ENCODE results near the gene BLTP3A.
"Not testable (repeated sequence)": the region's sequence is repeated elsewhere in the genome, so short reads cannot be mapped to it uniquely, and the experiment has no call there.

Gene BLTP3A

DNA sequence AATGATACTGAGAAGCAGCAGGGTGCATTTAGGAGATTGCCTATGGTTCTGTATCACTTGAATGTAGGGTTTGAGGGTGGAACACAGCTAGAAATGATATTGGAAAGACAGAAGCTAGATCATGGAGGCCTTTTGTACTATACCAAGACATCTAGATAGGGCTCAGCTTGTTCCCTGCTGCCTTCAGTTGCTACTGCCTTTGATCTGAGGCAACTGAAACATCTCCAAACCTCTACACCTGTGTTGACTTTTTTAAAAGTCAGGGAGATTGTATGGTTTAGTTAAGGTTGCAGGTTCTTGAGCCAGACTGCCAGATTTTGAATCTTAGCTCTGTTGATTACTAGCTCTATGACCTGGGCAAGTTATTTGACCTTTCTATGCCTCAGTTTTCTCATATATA is 12.7 kb downstream of the BLTP3A start:
- TF ChIP-seq BHLHE40 (IDR thresholded peaks at IDR 0.05; ENCODE audit: borderline replicate concordance) (no peak), HDGF (IDR thresholded peaks at IDR 0.05; ENCODE audit: borderline replicate concordance) (no peak), ARNT (IDR thresholded peaks at IDR 0.05) (no peak), TARDBP (IDR thresholded peaks at IDR 0.05) (no peak), SUZ12 (IDR thresholded peaks at IDR 0.05) (no peak), SP1 (IDR thresholded peaks at IDR 0.05) (no peak), CTBP1 (IDR thresholded peaks at IDR 0.05; ENCODE audit: borderline replicate concordance) (no peak), L3MBTL2 (conservative IDR thresholded peaks at IDR 0.05) (no peak), LEF1 (IDR thresholded peaks at IDR 0.05; ENCODE audit: borderline replicate concordance) (no peak), ZNF384 (IDR thresholded peaks at IDR 0.05) (no peak), NFRKB (IDR thresholded peaks at IDR 0.05) (no peak)
- no peak for DNase-seq (ENCODE audit: extremely low spot score)
- CTCF ChIA-PET, result no interaction called here
- POLR2A ChIA-PET, result interaction anchor here (4.8 kb wide), 1 partner anchor 13 kb away, joined by 30 read pairs; the partner anchor contains the start of gene BLTP3A

DNA sequence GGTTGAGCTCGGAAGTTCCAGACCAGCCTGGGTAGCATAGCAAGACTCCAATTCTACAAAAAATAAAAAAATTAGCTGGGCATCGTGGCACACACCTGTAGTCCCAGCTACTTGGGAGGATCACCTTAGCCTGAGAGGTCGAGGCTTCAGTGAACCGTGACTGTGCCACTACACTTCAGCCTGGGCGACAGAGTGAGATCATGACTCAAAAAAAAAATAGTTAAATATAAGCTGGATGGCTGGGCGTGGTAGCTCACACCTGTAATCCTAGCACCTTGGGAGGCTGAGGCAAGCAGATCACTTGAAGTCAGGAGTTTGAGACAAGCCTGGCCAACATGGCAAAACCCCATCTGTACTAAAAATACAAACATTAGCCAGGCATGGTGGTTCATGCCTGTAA is 13.2 kb downstream of the BLTP3A start:
- not testable (repeated sequence) for DNase-seq (ENCODE audit: extremely low spot score)
- POLR2A ChIA-PET, result interaction anchor here (4.8 kb wide), 1 partner anchor 13 kb away, joined by 30 read pairs; the partner anchor contains the start of gene BLTP3A
- CTCF ChIA-PET, result interaction anchor here (1.2 kb wide), 1 partner anchor 13 kb away, joined by 4 read pairs; the partner anchor contains the start of gene BLTP3A

DNA sequence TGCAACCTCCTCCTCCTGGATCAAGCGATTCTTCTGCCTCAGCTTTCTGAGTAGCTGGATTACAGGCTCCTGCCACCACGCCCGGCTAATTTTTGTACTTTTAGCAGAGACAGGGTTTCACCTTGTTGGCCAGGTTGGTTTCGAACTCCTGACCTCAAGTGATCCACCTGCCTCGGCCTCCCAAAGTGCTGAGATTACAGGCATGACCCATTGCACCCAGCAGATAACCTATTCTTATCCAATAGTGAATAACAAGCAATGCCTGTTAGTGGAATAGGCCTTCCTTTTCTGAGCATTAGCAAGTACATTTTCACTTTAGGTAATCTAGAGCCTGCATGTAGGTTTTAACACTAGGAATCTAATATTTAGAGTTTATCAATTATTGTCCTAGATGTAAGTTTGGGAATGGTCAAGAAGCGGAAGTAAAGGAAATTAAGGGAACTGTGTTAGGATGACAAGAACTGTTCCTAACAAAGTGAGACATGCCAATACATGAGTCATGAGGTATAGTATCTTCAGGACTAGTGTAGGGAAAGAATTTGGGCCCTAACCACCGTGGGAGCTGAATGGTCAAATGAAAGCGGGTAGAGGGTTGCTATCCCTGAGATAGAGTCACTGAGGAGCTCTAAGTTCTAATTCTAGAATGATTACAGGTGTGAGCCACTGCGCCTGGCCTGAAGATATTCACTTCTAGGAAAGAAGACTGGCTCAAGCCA is 15.0 kb downstream of the BLTP3A start:
- POLR2A ChIA-PET, result interaction anchor here (4.8 kb wide), 1 partner anchor 15 kb away, joined by 30 read pairs; the partner anchor contains the start of gene BLTP3A
- DNase-seq (ENCODE audit: extremely low spot score), result no peak
- CTCF ChIA-PET, result interaction anchor here (0.5 to 1.6 kb wide), 2 partner anchors 13 to 50 kb away, joined by 3 to 5 read pairs; no protein-coding TSS in a partner anchor
- TF ChIP-seq CTBP1 (IDR thresholded peaks at IDR 0.05; ENCODE audit: borderline replicate concordance) (no peak), ZNF384 (IDR thresholded peaks at IDR 0.05) (no peak), FOXK2 (IDR thresholded peaks at IDR 0.05) (no peak), L3MBTL2 (conservative IDR thresholded peaks at IDR 0.05) (no peak)

DNA sequence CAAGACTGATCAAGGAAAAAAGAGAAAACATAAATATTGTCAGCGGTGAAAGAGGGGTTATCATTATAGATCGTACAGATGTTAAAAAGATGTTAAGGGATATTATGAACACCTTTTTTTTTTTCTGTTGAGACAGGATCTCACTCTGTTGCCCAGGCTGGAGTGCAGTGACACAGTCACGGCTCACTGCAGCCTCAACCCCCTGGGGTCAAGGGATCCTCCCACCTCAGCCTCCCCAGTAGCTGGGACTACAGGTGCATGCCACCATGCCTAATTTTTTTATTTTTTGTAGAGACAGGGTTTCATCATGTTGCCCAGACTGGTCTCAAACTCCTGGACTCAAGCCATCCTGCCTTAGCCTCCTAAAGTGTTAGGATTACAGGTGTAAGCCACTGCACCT is 16.6 kb downstream of the BLTP3A start:
- CTCF ChIA-PET, result interaction anchor here (0.6 kb wide), 1 partner anchor 17 kb away, joined by 3 read pairs; the partner anchor contains the start of gene BLTP3A
- POLR2A ChIA-PET, result not testable (repeated sequence)

DNA sequence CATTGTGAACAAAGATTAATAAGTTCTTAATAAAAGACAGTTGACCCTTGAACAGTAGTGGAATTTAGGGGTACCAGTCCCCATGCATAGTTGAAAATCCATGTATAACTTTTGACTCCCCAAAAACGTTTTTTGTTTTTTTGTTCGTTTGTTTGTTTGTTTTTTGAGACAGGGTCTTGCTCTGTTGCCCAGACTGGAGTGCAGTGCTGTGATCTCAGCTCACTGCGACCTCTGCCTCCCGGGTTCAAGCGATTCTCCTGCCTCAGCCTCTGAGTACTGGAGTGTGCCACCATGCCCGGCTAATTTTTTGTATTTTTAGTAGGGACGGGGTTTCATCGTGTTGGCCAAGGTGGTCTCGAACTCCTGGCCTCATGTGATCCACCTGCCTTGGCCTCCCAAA is 17.5 kb downstream of the BLTP3A start:
- DNase-seq (ENCODE audit: extremely low spot score); CTCF ChIA-PET; POLR2A ChIA-PET: not testable (repeated sequence)

More for the DNA sequence above, 16.6 kb downstream of the BLTP3A start:
- DNase-seq (ENCODE audit: extremely low spot score), result not testable (repeated sequence)

DNA sequence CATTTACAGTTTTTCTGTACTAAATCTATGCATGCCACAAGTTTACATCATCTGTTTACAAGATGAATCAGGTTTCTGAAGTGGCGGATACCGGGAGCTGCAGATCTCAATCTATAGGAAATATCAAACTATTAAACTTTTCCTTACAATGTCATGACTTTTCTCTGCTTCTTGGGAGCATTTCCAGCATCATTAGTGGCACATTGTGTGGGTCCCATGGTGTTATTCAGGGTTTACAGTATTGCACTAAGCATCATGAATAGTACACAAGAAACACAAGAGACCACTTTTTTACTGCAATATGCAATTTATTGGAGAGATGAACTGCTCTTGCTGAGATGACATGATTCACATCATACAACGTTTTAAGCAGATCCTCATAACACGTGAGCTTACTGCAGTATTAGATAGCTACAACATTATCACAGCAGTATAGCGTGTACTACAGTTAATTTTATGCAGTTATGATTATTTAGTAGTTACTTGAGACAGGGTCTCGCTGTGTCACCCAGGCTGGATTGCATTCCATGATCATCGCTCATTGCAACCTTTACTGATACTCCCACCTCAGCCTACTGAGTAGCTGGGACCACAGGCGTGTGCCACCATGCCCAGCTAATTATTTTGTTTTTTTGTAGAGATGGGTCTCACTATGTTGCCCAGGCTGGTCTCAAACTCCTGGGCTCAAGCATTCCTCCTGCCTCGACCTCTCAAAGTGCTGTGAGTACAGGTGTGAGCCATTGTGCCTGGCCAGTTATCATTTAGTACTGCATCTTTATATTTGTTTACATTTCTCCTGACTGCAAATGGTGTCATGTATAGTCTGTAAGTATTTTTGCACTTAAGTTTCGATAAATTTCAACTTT is 18.4 kb downstream of the BLTP3A start:
- CTCF ChIA-PET, result interaction anchor here (0.7 kb wide), 1 partner anchor 515 kb away, joined by 3 read pairs; no protein-coding TSS in a partner anchor

DNA sequence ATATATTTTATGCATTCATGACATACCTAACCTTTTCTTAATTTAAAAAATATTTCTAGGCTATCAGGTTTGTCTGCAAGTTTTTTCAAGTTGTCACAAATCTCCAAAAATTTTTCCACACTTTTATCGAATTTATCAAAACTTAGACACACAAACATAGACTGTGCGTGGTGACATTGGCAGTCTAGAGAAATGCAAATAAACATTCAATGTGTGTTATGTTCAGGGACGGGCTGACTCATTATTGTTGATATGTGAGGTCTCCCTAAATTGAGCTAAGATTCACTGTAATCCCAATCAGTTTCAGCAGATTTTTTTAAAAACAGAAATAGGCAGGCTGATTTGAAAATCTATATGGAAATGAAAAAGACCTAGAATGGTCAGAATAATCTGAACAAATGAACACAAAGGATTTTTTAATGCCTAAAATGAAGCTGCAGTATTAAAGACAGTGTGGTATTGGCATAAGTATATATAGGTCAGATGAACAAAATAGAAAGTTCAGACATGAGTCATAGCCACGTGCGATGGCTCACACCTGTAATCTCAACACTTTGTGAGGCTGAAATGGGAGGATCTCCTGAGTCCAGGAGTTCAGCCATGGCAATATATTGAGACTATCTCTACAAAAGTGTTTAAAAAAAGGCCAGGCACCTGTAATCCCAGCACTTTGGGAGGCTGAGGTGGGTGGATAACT is 19.2 kb downstream of the BLTP3A start:
- no peak for TF ChIP-seq SP1 (IDR thresholded peaks at IDR 0.05)
- no peak for TF ChIP-seq FOXM1 (IDR thresholded peaks at IDR 0.05; ENCODE audit: borderline replicate concordance)
- TF ChIP-seq, protein P1, sequence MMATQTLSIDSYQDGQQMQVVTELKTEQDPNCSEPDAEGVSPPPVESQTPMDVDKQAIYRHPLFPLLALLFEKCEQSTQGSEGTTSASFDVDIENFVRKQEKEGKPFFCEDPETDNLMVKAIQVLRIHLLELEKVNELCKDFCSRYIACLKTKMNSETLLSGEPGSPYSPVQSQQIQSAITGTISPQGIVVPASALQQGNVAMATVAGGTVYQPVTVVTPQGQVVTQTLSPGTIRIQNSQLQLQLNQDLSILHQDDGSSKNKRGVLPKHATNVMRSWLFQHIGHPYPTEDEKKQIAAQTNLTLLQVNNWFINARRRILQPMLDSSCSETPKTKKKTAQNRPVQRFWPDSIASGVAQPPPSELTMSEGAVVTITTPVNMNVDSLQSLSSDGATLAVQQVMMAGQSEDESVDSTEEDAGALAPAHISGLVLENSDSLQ (IDR thresholded peaks at IDR 0.05), result no peak
- no peak for TF ChIP-seq HDGF (IDR thresholded peaks at IDR 0.05; ENCODE audit: borderline replicate concordance)
- TF ChIP-seq L3MBTL2 (conservative IDR thresholded peaks at IDR 0.05), result no peak
- no peak for TF ChIP-seq LEF1 (IDR thresholded peaks at IDR 0.05; ENCODE audit: borderline replicate concordance)
- no peak for TF ChIP-seq TARDBP (IDR thresholded peaks at IDR 0.05)
- no peak for TF ChIP-seq BHLHE40 (IDR thresholded peaks at IDR 0.05; ENCODE audit: borderline replicate concordance)
- POLR2A ChIA-PET, result no interaction called here

More for the DNA sequence above, 18.4 kb downstream of the BLTP3A start:
- POLR2A ChIA-PET, result no interaction called here
- TF ChIP-seq BHLHE40 (IDR thresholded peaks at IDR 0.05; ENCODE audit: borderline replicate concordance), result no peak
- no peak for DNase-seq (ENCODE audit: extremely low spot score)

DNA sequence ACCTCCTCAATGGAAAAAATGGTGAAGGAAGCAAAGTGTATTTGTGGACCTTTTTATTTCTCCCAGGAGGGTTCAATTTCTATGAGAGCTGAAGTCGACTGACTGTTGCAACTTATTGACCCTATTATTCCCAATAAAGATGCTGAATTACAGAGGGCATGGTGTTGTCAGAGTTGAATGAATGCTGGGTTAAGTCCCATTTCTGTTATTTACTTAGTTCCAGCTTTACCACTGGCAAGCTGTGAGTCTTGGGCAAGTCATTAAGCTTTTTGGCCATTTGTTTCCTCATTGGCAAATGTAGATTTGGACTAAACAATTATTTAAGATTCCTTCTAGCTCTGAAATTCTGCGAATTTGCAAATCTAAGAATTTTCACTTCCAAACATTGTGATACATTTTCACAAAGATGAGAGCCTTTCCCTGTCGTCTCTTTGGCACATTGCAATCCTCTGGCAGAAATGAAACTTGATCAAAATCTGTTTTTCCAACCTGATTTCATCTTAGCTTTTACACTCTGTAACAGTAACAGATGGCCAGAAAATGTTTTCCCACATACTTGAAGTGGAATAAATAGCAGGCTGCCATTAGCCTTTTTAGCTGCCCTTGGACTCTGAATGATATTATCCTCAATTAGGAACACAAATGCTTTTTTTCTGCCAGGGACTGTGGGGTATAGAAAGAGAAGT is 21.3 kb downstream of the BLTP3A start:
- POLR2A ChIA-PET, result interaction anchor here (0.8 kb wide), 1 partner anchor 75 kb away, joined by 3 read pairs; the partner anchor contains the start of gene TAF11
- CTCF ChIA-PET, result no interaction called here
- no peak for DNase-seq (ENCODE audit: extremely low spot score)
- TF ChIP-seq FOXM1 (IDR thresholded peaks at IDR 0.05; ENCODE audit: borderline replicate concordance) (no peak), CTBP1 (IDR thresholded peaks at IDR 0.05; ENCODE audit: borderline replicate concordance) (no peak), ELF4 (IDR thresholded peaks at IDR 0.05) (no peak), HDGF (IDR thresholded peaks at IDR 0.05; ENCODE audit: borderline replicate concordance) (no peak), LEF1 (IDR thresholded peaks at IDR 0.05; ENCODE audit: borderline replicate concordance) (no peak), FOXK2 (IDR thresholded peaks at IDR 0.05) (no peak), SUZ12 (IDR thresholded peaks at IDR 0.05) (no peak), TARDBP (IDR thresholded peaks at IDR 0.05) (no peak), SP1 (IDR thresholded peaks at IDR 0.05) (no peak), FOXA1 (IDR thresholded peaks at IDR 0.05) (no peak), ARNT (IDR thresholded peaks at IDR 0.05) (no peak), NFRKB (IDR thresholded peaks at IDR 0.05) (no peak), ZNF384 (IDR thresholded peaks at IDR 0.05) (no peak), BHLHE40 (IDR thresholded peaks at IDR 0.05; ENCODE audit: borderline replicate concordance) (no peak), L3MBTL2 (conservative IDR thresholded peaks at IDR 0.05) (no peak)
- TF ChIP-seq, protein P1 (IDR thresholded peaks at IDR 0.05), result no peak

More for the DNA sequence above, 19.2 kb downstream of the BLTP3A start:
- no peak for DNase-seq (ENCODE audit: extremely low spot score)
- CTCF ChIA-PET, result no interaction called here
